Esophagus squamous epithelium (tissue), 5 donors: Measurements from ENCODE around the gene FOXE3. TPM values are rescaled to one million over a fixed set of nuclear protein-coding genes. Genes with fewer than 3 reads are reported as not detected.

Experiments used
- DNase-seq: peaks from one replicate; lab custom pipeline; 2025; lab: John Stamatoyannopoulos, UW
- H3K27ac ChIP-seq, 4 donors: fragments of 200-600 bp; sonication (generic); one replicate each; pipeline ENCODE4 v1.5.1; 2016 to 2019; ENCODE audit warnings: mild to moderate bottlenecking in 1 of 4
- H3K27me3 ChIP-seq, 4 donors: fragments of 200-600 bp; sonication (generic); 1 replicate in 3 of 4; 2 replicates in 1 of 4; pipeline versions ENCODE4 v1.5.1 to v1.6.0; 2017 to 2021; ENCODE audit warnings: antibody characterized with exemption in 1 of 4
- H3K36me3 ChIP-seq, 3 donors: fragments of 200-600 bp; sonication (generic); one replicate each; pipeline ENCODE4 v1.5.1; 2016 to 2019
- H3K4me1 ChIP-seq, 3 donors: fragments of 200-600 bp; sonication (generic); one replicate each; pipeline ENCODE4 v1.5.1; 2017 to 2019
- H3K4me3 ChIP-seq, 4 donors: fragments of 200-600 bp; sonication (generic); 1 replicate in 3 of 4; 2 replicates in 1 of 4; pipeline ENCODE4 v1.5.1; 2016 to 2019; ENCODE audit warnings: mild to moderate bottlenecking in 2 of 4, moderate library complexity in 1 of 4
- H3K9me3 ChIP-seq, 3 donors: fragments of 200-600 bp; sonication (generic); one replicate each; pipeline ENCODE4 v1.5.1; 2016 to 2019
- POLR2A ChIP-seq, 4 donors: fragments of 450-650 bp; IDR thresholded peaks; one replicate each; pipeline ENCODE4 v1.6.1; 2017; ENCODE audit warnings: antibody characterized with exemption in 4 of 4, mild to moderate bottlenecking in 4 of 4, moderate library complexity in 3 of 4
- WGBS, 2 donors: methylation state at CpG; one replicate each; pipeline ENCODE4 v1.1.5; 2018; 5-methylcytosine and 5-hydroxymethylcytosine counted together
- intact Hi-C: fragments of 100-400 bp; cut with DNase I; formaldehyde crosslinking; loops from one replicate; pipeline ENCODE4 v1.15.0; 2022
- total RNA-seq, 4 donors: library from RNA; depleted of rRNA; stranded (reverse); fragments of >200 nt; gene quantifications; one replicate each; pipeline ENCODE4 v1.1.0, GENCODE V29; 2016
- TF ChIP-seq, protein P1 (sequence below), 6 experiments: fragments of 450-650 bp in 4 of 6; fragments of 200-600 bp in 2 of 6; sonication (generic) in 2 of 6; IDR thresholded peaks; one replicate each; pipeline ENCODE4 v1.5.1; 2016 to 2019; ENCODE audit warnings: antibody characterized with exemption in 6 of 6, mild to moderate bottlenecking in 4 of 6, moderate library complexity in 4 of 6
- donor health status: DM: yes; HTN: yes; CAD: no.

FOXE3 gene
- total RNA-seq, 4 donors from 2014 or later, result not detected

DNA sequence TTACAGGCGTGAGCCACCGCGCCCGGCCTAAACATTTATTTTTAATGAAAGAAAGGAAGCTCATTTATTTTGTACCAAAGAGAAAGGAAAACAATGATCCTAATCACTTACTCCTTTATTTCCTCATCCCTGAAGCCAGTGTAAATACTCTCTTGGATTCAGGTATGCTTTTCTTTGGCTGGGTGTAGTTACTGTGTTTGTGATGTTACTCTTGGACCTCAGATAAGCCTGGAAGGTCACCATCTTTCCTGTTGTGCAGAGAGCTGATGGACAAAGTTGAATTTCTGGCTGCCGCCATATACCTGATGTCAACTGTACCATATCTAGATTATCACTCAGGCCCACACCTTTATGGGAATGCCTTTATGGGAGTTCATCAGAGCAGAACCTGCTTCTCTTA, 35.4 kb upstream of the FOXE3 start:
- Histone ChIP-seq H3K27me3 (no peaks in the 10 kb centered on the region), H3K36me3 (peaks cover 0 to 77% (median 0%) of the 10 kb centered on the region in 3 donors), H3K9me3 (no peaks in the 10 kb centered on the region), H3K4me1 (no peaks in the 10 kb centered on the region), H3K4me3 (no peak overlapping the region), H3K27ac (no peak overlapping the region)
- intact Hi-C loops, result no loop called here
- 88 to 94% methylated on average over 5 of the region's 5 CpGs for WGBS, 2 donors
- DNase-seq, result no peak
- TF ChIP-seq POLR2A (IDR thresholded peaks at IDR 0.05), result no peak
- TF ChIP-seq, protein P1, sequence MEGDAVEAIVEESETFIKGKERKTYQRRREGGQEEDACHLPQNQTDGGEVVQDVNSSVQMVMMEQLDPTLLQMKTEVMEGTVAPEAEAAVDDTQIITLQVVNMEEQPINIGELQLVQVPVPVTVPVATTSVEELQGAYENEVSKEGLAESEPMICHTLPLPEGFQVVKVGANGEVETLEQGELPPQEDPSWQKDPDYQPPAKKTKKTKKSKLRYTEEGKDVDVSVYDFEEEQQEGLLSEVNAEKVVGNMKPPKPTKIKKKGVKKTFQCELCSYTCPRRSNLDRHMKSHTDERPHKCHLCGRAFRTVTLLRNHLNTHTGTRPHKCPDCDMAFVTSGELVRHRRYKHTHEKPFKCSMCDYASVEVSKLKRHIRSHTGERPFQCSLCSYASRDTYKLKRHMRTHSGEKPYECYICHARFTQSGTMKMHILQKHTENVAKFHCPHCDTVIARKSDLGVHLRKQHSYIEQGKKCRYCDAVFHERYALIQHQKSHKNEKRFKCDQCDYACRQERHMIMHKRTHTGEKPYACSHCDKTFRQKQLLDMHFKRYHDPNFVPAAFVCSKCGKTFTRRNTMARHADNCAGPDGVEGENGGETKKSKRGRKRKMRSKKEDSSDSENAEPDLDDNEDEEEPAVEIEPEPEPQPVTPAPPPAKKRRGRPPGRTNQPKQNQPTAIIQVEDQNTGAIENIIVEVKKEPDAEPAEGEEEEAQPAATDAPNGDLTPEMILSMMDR (IDR thresholded peaks at IDR 0.05), result no peak

DNA sequence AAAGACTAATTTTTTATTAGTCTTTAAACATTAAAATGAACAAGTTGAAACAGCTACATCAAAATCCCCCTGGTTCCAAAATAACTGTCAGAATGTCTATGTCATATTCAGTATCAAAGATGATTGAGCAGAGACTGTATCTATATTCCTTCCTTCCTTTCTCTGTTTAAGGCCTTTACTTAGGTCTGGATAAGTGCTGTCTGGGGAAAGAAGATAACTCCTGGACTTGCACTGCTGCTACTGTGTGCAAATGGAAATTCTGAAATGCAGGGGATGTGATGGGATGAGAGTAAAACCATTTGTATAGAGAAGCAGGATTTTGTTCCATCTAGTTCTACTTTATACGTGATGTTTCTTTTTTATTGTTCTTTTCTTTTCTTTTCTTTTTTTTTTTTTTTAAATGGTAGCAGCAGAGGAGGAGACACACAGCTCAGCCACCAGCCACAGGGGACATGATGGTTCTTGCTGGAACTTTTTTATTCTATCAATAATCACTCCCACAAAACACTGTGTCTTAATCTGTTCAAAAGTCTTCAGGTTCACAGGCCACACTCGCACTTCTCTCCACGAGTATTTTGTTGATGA, 33.6 kb upstream of the FOXE3 start:
- Histone ChIP-seq H3K27me3 (no peaks in the 10 kb centered on the region), H3K4me1 (no peaks in the 10 kb centered on the region), H3K9me3 (no peaks in the 10 kb centered on the region), H3K27ac (no peak overlapping the region), H3K36me3 (peaks cover 0 to 60% (median 0%) of the 10 kb centered on the region in 3 donors), H3K4me3 (no peak overlapping the region)
- intact Hi-C loops, result no loop called here
- no peak for DNase-seq
- 83 to 87% methylated on average over 3 of the region's 3 CpGs for WGBS, 2 donors
- TF ChIP-seq POLR2A (IDR thresholded peaks at IDR 0.05), result no peak
- TF ChIP-seq, protein P1 (IDR thresholded peaks at IDR 0.05), result no peak

DNA sequence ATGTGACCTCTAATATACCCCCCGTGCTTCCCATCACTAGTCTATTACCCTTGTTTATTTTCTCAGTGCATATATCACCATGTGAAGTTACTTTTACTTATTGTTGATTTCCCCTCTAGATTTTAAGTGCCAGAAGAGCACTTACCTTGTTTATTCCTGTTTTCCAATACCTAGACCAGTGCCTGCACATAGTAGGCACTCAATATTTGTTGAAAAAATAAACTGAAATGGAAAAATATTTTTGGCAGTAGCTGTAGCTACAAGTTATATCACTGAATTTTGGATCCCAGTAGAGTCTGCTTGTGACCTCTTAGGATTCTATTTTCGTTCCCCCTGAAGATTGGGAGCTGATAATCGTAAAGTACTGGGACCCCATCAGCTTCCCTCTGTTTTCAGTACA, 32.0 kb upstream of the FOXE3 start:
- no peak for TF ChIP-seq POLR2A (IDR thresholded peaks at IDR 0.05)
- TF ChIP-seq, protein P1 (IDR thresholded peaks at IDR 0.05), result no peak
- peaks cover 0 to 44% (median 0%) of the 10 kb centered on the region in 3 donors for H3K36me3 ChIP-seq
- intact Hi-C loops, result no loop called here
- 95 to 96% methylated on average over 3 of the region's 3 CpGs for WGBS, 2 donors
- H3K9me3 ChIP-seq, result no peaks in the 10 kb centered on the region
- no peaks in the 10 kb centered on the region for H3K27me3 ChIP-seq
- no peak overlapping the region for H3K27ac ChIP-seq
- no peak overlapping the region for H3K4me3 ChIP-seq
- H3K4me1 ChIP-seq, result peaks cover 0 to 15% (median 0%) of the 10 kb centered on the region in 3 donors
- DNase-seq, result no peak

DNA sequence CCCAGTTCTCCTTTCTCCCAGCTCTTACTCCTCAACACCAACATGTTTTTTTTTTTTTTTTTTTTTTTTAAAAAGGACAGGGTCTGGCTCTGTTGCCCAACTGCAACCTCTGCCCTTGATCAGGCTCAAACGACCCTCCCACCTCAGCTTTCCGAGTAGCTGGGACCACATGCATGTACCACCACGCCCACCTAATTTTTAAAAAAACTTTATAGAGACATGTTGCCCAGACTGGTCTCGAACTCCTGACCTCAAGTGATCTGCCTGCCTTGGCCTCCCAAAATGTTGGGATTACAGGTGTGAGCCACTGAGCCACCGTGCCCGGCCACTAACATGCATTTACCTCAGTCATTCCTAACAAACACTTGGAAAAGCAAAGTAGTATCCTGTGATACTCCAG, 31.1 kb upstream of the FOXE3 start:
- intact Hi-C loops, result no loop called here
- WGBS, 2 donors, result 91 to 100% methylated on average over 3 to 6 of the region's 6 CpGs
- H3K9me3 ChIP-seq, result no peaks in the 10 kb centered on the region
- no peak overlapping the region for H3K27ac ChIP-seq
- TF ChIP-seq, protein P1 (IDR thresholded peaks at IDR 0.05), result no peak
- no peak for TF ChIP-seq POLR2A (IDR thresholded peaks at IDR 0.05)
- H3K36me3 ChIP-seq, result peaks cover 0 to 34% (median 0%) of the 10 kb centered on the region in 3 donors
- peaks cover 0 to 1% (median 0%) of the 10 kb centered on the region in 4 donors for H3K27me3 ChIP-seq
- peaks cover 0 to 15% (median 0%) of the 10 kb centered on the region in 3 donors for H3K4me1 ChIP-seq
- DNase-seq, result no peak
- H3K4me3 ChIP-seq, result no peak overlapping the region

DNA sequence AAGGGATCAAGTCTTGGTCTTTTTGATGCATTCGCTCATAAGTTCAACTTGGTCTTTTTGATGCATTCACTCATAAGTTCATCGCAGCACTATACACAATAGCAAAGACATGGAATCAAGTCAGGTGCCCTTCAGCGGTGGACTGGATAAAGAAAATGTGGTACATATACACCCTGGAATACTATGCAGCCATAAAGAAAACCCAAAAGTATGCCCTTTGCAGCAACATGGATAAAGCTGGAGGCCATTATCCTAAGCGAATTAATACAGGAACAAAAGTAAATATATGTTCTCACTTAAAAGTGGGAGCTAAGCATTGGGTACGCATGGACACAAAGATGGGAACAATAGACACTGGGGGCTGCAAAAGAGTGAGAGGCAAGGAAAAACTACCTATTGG, 29.8 kb upstream of the FOXE3 start:
- H3K4me1 ChIP-seq, result peaks cover 0 to 15% (median 0%) of the 10 kb centered on the region in 3 donors
- H3K36me3 ChIP-seq, result peaks cover 0 to 23% (median 0%) of the 10 kb centered on the region in 3 donors
- intact Hi-C loops, result no loop called here
- TF ChIP-seq, protein P1 (IDR thresholded peaks at IDR 0.05), result no peak
- no peak for TF ChIP-seq POLR2A (IDR thresholded peaks at IDR 0.05)
- no peak overlapping the region for H3K4me3 ChIP-seq
- H3K27ac ChIP-seq, result no peak overlapping the region
- no peak for DNase-seq
- H3K9me3 ChIP-seq, result no peaks in the 10 kb centered on the region
- peaks cover 0 to 11% (median 0%) of the 10 kb centered on the region in 4 donors for H3K27me3 ChIP-seq
- 95 to 98% methylated on average over 5 of the region's 5 CpGs for WGBS, 2 donors
